GM13977 (cell line): ENCODE results near the gene SIAH2.

Experiments used
- DNase-seq: peaks from one replicate; pipeline ENCODE4 v3.0.0; 2012; ENCODE audit warnings: low spot score
- CTCF ChIP-seq: IDR thresholded peaks from 2 replicates; pipeline ENCODE4 v1.5.1; 2012; ENCODE audit warnings: mild to moderate bottlenecking, control low read depth; ENCODE audit not compliant: insufficient read depth; ENCODE audit errors: extremely low read depth, missing control alignments
- in situ Hi-C: fragments of 300-500 bp; cut with MboI; formaldehyde crosslinking; loops from one replicate; pipeline ENCODE4 v1.12.0; 2022; ENCODE audit warnings: low sequenced_read_pairs, low pct_unique_long_range_greater_than_20kb, mixed read lengths, inconsistent platforms; ENCODE audit not compliant: unreplicated experiment

The SIAH2 gene

GRCh38 chr3:150765949-150766720 lies 3.2 kb upstream of the SIAH2 start:
- DNase-seq, result peak; percentile 55
- no peak for TF ChIP-seq CTCF
- in situ Hi-C loops, result no loop called here

- no peak for TF ChIP-seq CTCF
- DNase-seq, result no peak
- in situ Hi-C loops, result no loop called here
Measured at GRCh38 chr3:150764967-150765366, 2.0 kb upstream of the SIAH2 start.

- no peak for DNase-seq
- in situ Hi-C loops, result no loop called here
- TF ChIP-seq CTCF, result no peak
Measured at GRCh38 chr3:150764566-150764965, 1.6 kb upstream of the SIAH2 start.

GRCh38 chr3:150763841-150764483 lies 993 bp upstream of the SIAH2 start:
- DNase-seq, result peak; percentile 62
- in situ Hi-C loops, result no loop called here
- peak; percentile 43 for TF ChIP-seq CTCF

GRCh38 chr3:150762662-150763121 lies 277 bp downstream of the SIAH2 start:
- TF ChIP-seq CTCF, result no peak
- in situ Hi-C loops, result no loop called here
- no peak for DNase-seq

- no peak for DNase-seq
- in situ Hi-C loops, result no loop called here
- no peak for TF ChIP-seq CTCF
Measured at GRCh38 chr3:150761831-150762661, 923 bp downstream of the SIAH2 start.
